Subcutaneous adipose tissue (tissue), 4 donors: ENCODE data around the gene USH2A. TPM values are rescaled to one million over a fixed set of nuclear protein-coding genes. Genes with fewer than 3 reads are reported as not detected.

Source experiments
- CTCF ChIP-seq: fragments of 450-650 bp; IDR thresholded peaks from one replicate; pipeline ENCODE4 v1.5.1; 2016; ENCODE audit warnings: low read depth, mild to moderate bottlenecking, control low read depth, antibody characterized with exemption, moderate library complexity
- total RNA-seq, 4 donors: library from RNA; depleted of rRNA; stranded (reverse); fragments of >200 nt; gene quantifications; one replicate each; pipeline ENCODE4 v1.1.0, GENCODE V29; 2016

Gene USH2A
- total RNA-seq, 4 donors from 2014 or later: under 0.01 TPM; not detected in 3

GRCh38 chr1:216175714-216176113, 247.5 kb downstream of the USH2A start:
- no peak for TF ChIP-seq CTCF

- no peak for TF ChIP-seq CTCF
Observed at GRCh38 chr1:216173376-216173995, 249.8 kb downstream of the USH2A start.

GRCh38 chr1:216169351-216169750, 253.9 kb downstream of the USH2A start:
- no peak for TF ChIP-seq CTCF

GRCh38 chr1:216168546-216168945, 254.7 kb downstream of the USH2A start:
- TF ChIP-seq CTCF: no peak

- TF ChIP-seq CTCF: no peak
Observed at GRCh38 chr1:216154063-216154462, 269.2 kb downstream of the USH2A start.

GRCh38 chr1:216153130-216153529, 270.1 kb downstream of the USH2A start:
- TF ChIP-seq CTCF: no peak

GRCh38 chr1:216144661-216145450, 278.4 kb downstream of the USH2A start:
- no peak for TF ChIP-seq CTCF
